KG1 (cell line): ENCODE data around the gene BCL3.
"Not testable (repeated sequence)": the region's sequence is repeated elsewhere in the genome, so short reads cannot be mapped to it uniquely, and the experiment has no call there.

Experiments
- DNase-seq: peaks from one replicate; lab custom pipeline; 2025; lab: John Stamatoyannopoulos, UW

The BCL3 gene

DNA sequence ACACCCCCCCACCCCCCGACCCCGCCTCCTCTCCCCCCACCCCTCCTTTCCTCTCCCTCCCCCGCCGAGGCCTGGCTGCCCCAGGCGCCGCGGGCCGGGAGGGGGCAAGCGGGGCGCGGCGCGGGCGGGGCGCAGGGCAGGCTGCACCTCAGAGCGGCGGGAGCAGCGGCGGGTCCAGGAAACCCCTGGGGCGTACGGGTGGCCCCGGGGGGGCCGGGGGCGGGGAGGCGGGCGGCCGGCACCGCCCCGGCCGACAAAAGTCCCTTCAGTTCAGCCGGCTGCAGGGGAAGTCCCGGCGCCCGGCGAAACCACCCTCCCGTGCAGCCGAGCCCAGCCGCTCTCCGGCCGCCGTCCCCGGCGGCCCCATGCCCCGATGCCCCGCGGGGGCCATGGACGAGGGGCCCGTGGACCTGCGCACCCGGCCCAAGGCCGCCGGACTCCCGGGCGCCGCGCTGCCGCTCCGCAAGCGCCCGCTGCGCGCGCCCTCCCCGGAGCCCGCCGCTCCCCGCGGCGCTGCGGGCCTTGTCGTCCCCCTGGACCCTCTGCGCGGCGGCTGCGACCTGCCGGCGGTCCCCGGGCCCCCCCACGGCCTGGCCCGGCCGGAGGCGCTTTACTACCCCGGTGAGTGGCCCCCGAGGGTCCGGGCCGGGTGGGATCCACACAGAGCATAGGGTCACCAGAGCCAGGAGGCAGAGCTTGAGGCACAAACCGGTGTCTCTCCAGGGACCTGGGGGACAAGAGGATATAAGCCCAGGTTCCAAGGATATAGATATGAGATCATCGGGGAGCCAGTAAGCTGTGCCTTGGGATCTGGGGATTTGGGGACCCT lies at the start of gene BCL3:
TSS of gene BCL3 (plus strand) at position 283 of the 829 bp plus-strand sequence. CDS start at position 366, 83 bp downstream.
- DNase-seq, result no peak

DNA sequence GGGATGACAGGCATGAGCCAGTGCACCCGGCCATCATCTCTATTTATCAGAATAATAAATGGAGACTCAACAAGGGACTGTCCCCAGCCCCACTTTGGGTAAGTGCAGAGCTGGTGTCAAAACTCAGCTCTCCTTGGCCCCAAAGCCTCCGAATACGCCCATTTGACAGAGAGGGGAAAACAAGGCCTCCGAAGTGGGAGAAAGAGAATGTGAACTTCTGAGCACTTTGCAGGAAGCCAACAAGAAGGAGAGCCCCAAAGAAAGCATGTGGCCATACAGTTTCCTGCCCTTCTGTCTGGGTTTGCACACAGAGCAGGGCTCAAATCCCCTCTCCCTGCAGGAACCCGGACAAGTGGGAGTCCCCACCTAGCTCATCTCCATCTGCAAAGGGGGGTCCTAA lies 48.0 kb upstream of the BCL3 start:
- DNase-seq, result no peak

- no peak for DNase-seq
These were observed 47.3 kb upstream of the BCL3 start for GRCh38 chr19:44701228-44701627.

GRCh38 chr19:44702551-44703176 lies 45.8 kb upstream of the BCL3 start:
- no peak for DNase-seq

GRCh38 chr19:44703336-44704078 lies 45.0 kb upstream of the BCL3 start:
- DNase-seq, result no peak

GRCh38 chr19:44704982-44705381 lies 43.5 kb upstream of the BCL3 start:
- no peak for DNase-seq

- no peak for DNase-seq
These were observed 43.0 kb upstream of the BCL3 start for GRCh38 chr19:44705502-44706010.

DNA sequence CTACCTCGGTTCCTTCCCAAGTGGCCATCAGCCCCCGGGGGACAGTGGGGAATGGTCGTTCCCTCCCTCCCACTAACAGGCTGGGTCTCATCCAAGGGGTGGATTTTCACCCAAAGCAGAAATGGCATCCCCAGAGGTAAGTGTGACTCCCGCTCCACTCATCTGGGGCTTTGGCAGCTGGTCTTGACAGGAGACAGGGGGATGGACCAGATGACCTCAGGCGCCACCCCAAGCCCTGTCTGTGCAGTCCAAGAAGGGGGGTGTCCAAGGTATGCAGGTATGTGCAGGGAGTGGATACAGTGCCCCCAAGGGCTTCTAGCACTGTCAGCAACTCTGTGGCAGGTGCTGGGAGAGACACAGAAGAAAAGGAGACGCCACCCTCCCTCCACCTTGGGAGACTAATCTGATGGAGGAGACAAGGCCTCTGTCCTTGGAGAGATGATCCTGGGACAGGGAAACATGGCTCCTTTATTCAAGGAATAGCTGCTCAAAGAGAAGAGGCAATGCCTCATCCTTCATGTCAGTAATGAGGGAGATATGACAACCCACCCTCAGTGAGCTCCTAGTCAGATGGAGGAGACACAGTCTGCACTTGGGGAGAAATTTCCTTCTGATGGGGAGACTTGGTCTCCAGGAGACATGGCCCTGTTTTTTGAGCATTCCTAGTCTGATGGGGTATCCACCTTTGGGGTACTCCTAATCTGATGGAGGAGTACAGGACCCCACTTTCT lies 41.8 kb upstream of the BCL3 start:
- DNase-seq, result no peak

GRCh38 chr19:44707794-44708193 lies 40.7 kb upstream of the BCL3 start:
- DNase-seq, result no peak

DNA sequence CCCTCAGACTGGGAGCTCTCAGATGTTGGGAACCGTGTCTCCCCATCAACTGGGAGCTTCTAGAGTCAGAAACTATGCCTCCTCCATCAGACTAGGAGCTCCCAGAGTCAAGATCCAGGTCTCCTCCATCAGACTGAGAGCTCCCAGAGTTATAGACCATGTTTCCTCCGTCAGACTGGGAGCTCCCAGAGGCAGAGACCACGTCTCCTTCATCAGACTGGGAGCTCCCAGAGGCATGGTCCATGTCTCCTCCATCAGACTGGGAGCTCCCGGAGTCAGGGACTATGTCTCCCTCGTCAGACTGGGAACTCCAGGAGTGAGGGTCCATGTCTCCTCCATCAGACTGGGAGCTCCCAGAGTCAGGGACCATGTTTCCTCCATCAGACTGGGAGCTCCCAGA lies 39.6 kb upstream of the BCL3 start:
- no peak for DNase-seq

- not testable (repeated sequence) for DNase-seq
These were observed 38.9 kb upstream of the BCL3 start for GRCh38 chr19:44709434-44710266.

DNA sequence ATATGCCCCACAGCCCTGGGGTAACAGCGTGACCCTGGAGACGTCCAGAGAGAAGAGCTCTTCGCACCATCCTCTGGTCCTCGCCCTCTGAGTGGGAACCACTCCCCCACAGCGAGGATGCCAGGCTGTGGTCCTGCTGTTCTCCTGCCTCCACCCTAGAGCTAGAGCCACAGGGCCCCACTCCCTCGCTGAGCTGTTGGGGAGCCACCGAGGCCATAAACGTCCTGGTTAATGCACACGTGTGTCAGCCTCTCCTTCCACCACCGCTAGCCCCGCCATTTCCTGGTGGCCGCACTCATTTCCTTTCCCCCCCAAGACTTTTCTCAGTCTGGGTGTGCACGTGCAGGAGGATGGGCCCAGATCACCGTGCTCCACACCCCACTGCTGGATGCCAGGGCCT lies 38.0 kb upstream of the BCL3 start:
- no peak for DNase-seq

- no peak for DNase-seq
These were observed 35.5 kb upstream of the BCL3 start for GRCh38 chr19:44712864-44713515.

DNA sequence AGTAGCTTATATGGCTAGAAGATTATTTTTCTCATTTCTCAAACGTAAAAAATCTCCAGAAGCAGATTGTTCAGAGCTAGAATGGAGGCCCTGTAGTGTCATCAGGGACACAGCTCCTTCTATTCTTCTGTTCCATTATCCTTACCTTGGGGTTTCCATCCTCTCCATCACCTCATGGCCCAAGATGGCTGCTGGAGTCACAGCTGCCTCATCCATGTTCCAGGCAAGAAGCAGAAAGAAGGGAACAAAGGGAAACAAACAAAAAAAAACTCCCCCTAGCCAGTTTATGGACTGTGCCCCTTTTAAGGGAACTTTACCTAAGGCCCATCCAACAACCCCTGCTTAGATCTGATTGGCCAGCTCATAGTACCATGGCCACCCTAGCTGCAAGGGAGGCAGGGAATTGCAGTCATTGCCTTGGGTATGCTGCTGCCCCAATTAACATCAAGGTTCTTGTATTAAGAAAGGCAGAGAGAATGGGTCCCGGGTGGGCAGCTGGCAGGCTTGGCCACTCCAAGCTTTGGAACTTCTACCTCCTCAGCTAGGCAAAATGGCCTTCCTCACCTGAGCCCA lies 33.8 kb upstream of the BCL3 start:
- no peak for DNase-seq

DNA sequence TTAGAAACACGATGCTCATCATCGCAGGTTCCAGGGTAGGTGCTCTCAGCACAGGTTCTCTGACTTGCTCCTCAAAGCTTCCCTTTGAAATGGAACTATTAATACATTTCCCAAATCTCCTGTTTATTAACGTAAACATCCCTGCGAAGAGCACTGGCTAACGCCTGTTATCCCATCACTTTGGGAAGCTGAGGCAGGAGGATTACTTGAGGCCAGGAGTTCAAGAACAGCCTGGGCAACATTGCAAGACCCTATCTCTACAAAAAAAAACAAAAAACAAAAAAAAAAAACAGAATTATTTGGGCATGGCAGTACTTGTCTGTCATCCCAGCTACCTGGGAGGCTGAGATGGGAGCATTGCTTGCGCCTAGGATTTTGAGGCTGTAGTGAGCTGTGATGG lies 30.9 kb upstream of the BCL3 start:
- DNase-seq, result no peak

- DNase-seq, result no peak
These were observed 29.9 kb upstream of the BCL3 start for GRCh38 chr19:44718441-44719261.

GRCh38 chr19:44719262-44719701 lies 29.2 kb upstream of the BCL3 start:
- DNase-seq, result no peak

DNA sequence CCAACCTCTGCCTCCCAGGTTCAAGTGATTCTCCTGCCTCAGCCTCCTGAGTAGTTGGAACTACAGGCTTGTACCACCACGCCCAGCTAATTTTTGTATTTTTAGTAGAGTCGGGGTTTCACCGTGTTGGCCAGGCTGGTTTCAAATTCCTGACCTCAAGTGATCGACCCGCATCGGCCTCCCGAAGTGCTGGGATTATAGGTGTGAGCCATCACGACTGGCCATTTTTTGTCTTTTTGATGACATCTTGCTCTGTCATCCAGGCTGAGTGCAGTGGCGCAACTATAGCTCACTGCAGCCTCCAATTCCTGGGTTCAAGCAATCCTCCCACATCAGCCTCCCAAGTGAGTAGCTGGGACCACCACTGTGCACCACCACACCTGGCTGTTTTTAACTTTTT lies 28.1 kb upstream of the BCL3 start:
- not testable (repeated sequence) for DNase-seq

GRCh38 chr19:44720945-44721344 lies 27.6 kb upstream of the BCL3 start:
- DNase-seq, result no peak
